ENCODE results near the gene UGGT2.
A peak's percentile ranks its signal among the peaks of the same experiment; 100 is the strongest.
"Not testable (repeated sequence)": the region's sequence is repeated elsewhere in the genome, so short reads cannot be mapped to it uniquely, and the experiment has no call there.

UGGT2 gene

DNA sequence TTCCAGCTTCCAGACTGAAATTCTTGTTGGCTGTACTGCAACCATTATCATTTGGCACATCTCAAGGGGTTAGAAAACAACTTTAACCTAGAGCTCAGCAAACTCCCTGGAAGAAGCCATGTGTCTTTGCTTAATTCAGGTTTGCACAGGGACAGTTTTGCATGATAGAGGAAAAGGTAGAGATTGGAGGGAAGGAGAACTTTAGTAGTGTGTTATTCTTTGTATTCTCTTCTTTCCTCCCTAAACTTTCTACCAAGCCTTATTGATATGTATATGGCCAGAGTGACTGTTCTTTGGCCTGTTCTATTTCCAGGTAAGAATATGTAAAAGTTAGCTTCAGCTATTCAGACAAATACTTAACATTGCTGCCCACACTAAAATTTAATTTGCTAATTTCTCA is 53.1 kb downstream of the UGGT2 start:
- intact Hi-C loops (cut with DNase I), result no loop called here
- no peak for DNase-seq

DNA sequence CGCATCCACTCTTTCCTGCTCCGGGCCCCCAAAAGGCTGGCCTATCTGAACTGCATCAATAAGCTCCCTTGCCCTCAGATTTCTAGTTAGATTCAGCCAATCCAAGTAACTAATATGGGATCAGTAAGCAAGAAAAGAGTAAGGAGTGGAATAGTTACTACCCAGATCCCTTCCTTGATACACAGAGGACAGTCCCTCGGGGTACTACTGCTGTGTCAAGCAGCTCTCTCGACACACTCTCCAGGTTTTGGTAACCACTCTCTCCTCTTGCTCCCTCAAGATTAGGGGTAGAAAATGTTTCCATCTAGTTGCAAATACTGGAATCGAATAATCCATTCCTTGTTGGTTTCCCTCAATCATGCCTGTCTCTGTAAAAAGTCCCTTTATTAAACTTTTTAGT is 65.4 kb downstream of the UGGT2 start:
- intact Hi-C loops (cut with DNase I), result no loop called here
- DNase-seq, result no peak

GRCh38 chr13:95982144-95982543 is 71.1 kb downstream of the UGGT2 start:
- peak in 11 of 42 donors; percentile 3 to 46 (median 12) for DNase-seq
- intact Hi-C loops (cut with DNase I), result no loop called here

- DNase-seq; intact Hi-C loops (cut with DNase I): not testable (repeated sequence)
Measured at GRCh38 chr13:95972651-95973050, 80.5 kb downstream of the UGGT2 start.

- intact Hi-C loops (cut with DNase I), result no loop called here
Measured at GRCh38 chr13:95970878-95971277, 82.3 kb downstream of the UGGT2 start.

GRCh38 chr13:95968906-95969305 is 84.3 kb downstream of the UGGT2 start:
- intact Hi-C loops (cut with DNase I), result no loop called here
- no peak for DNase-seq

More at GRCh38 chr13:95970878-95971277, 82.3 kb downstream of the UGGT2 start:
- no peak for DNase-seq

GRCh38 chr13:95957331-95957730 is 95.9 kb downstream of the UGGT2 start:
- DNase-seq, result no peak
- intact Hi-C loops (cut with DNase I), result no loop called here

DNA sequence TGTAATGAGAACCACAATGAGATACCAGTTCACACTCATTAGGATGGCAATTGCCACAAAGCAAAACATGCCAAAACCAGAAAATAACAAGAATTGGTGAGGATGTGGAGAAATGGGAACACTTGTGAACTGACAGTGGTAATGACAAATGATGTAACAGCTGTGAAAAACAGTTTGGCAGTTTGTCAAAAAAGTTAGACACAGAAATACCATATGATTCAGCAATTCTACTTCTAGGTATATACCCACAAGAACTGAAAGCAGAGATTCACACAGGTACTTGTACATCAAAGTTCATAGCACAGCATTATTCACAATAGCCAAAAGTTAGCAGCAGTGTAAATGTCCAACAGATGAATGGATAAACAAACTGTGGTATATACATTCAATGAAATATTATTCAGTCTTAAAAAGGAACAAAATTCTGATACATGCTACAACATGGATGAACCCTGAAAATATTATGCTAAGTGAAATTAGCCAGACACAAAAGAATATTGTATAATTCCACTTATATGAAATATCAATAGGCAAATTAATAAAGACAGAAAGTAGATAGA is 96.5 kb downstream of the UGGT2 start:
- intact Hi-C loops (cut with DNase I), result no loop called here

DNA sequence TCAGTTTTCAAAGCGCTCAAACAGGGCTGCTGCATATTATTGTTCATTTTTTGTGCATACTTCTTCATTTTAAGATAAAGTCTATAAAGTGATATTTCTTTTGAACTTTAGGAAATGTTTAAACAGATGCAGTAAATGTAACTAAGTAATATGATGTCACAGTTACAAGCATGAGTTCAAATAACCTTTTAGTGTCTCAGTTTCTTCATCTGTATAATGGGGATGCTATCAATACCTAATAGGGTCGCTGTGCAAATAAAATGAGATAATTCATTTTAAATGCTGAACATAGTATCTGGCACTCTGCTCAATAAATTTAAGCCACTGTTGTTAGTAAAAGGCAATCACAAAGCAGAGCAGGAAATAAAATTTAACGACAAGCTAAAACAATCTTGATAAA is 97.5 kb downstream of the UGGT2 start:
- no peak for DNase-seq
- intact Hi-C loops (cut with DNase I), result no loop called here

More for the DNA sequence above, 96.5 kb downstream of the UGGT2 start:
- DNase-seq, result no peak

DNA sequence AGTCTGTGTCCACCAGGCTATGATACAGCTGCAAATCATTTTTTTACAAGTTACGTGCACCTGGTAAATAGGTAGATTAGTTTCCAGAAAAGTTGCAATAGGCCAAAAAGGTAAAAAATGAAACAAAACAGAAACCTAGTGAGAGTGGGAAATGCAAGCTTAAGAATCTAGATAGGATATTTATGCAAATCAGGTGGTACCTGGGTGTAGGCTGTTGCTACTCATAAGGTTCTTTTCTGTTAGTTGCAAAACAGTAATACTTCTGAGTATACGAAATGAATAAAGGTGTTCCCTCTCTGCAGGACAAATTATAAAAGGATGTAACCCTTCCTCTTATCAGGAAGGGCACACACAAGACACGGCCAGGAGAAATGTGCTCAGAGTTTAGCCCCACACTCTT is 97.9 kb downstream of the UGGT2 start:
- intact Hi-C loops (cut with DNase I), result no loop called here

GRCh38 chr13:95954266-95954665 is 98.9 kb downstream of the UGGT2 start:
- no peak for DNase-seq
- intact Hi-C loops (cut with DNase I), result no loop called here

More for the DNA sequence above, 97.9 kb downstream of the UGGT2 start:
- DNase-seq, result no peak

DNA sequence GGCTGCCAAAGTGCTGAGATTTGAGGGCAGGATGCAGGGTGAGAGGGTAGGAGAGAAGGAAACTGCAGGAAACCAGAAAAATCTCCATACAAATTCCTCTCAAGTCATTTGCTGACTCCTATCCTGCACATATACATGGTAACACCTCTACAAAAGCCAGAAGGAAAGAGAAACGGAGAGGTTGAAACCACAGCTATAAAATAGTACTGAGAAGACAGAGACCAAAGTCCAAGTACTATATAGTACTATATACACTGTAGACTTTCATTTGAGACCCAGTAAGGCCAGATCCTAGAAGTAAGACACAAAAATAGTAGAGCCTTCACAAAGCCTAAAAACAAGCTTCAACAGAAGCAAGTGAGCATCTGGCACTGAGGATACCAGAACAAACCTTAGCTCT is 103.1 kb downstream of the UGGT2 start:
- no peak for DNase-seq

DNA sequence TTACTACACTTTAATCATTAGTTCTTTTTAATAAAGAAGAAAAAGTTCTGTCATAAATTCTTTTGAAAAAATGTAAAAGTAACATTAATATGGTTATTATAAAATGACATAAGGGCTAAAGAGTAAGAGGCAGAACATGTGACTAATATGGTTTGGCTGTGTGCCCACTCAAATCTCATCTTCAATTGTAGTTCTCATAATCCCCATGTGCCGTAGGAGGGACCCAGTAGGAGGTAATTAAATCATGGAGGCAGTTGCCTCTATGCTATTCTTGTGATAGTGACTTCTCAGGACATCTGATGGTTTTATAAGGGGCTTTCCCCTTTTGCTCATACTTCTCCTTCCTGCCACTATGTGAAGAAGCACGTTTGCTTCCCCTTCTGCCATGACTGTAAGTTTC is 104.5 kb downstream of the UGGT2 start:
- intact Hi-C loops (cut with DNase I), result no loop called here
- no peak for DNase-seq

More for the DNA sequence above, 103.1 kb downstream of the UGGT2 start:
- intact Hi-C loops (cut with DNase I), result no loop called here

DNA sequence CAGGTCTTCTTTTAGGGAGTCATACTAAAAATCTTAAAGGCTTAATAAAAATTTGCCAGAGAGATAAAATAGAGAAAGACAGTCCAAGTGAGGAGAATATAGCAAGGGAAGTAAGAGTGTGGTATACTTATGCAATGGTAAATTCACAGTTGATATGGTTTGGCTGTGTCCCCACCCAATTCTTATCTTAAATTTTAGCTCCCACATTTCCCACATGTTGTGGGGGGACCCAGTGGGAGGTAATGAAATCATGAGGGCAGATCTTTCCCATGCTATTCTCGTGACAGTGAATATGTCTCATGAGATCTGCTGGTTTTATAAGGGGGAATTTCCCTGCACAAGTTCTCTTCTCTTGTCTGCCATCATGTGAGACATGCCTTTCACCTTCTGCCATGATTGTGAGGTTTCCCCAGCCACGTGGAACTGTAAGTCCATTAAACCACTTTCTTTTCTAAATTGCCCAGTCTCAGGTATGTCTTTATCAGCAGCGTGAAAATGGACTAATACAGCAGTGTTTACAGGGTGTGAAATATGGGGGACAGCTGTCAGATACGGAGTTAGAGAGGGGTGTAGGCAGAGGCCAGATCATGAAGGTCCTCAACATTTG is 115.4 kb downstream of the UGGT2 start:
- intact Hi-C loops (cut with DNase I), result no loop called here

GRCh38 chr13:95931300-95932025 is 121.7 kb downstream of the UGGT2 start:
- no peak for DNase-seq
- intact Hi-C loops (cut with DNase I), result no loop called here

More for the DNA sequence above, 115.4 kb downstream of the UGGT2 start:
- DNase-seq, result no peak

- no peak for DNase-seq
- intact Hi-C loops (cut with DNase I), result no loop called here
Measured at GRCh38 chr13:95929430-95929829, 123.8 kb downstream of the UGGT2 start.

DNA sequence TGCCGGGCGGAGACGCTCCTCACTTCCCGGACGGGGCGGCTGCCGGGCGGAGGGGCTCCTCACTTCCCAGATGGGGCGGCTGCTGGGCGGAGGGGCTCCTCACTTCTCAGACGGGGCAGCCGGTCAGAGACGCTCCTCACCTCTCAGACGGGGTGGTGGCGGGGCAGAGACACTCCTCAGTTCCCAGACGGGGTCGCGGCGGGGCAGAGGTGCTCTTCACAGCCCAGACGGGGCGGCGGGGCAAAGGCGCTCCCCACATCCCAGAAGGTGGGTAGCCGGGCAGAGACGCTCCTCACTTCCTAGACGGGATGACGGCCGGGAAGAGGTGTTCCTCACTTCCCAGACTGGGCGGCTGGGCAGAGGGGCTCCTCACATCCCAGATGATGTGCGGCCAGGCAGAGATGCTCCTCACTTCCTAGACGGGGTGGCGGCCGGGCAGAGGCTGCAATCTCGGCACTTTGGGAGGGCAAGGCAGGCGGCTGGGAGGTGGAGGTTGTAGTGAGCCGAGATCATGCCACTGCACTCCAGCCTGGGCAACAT is 124.8 kb downstream of the UGGT2 start:
- intact Hi-C loops (cut with DNase I); DNase-seq: not testable (repeated sequence)

- DNase-seq, result no peak
- intact Hi-C loops (cut with DNase I), result no loop called here
Measured at GRCh38 chr13:95926231-95926630, 127.0 kb downstream of the UGGT2 start.

DNA sequence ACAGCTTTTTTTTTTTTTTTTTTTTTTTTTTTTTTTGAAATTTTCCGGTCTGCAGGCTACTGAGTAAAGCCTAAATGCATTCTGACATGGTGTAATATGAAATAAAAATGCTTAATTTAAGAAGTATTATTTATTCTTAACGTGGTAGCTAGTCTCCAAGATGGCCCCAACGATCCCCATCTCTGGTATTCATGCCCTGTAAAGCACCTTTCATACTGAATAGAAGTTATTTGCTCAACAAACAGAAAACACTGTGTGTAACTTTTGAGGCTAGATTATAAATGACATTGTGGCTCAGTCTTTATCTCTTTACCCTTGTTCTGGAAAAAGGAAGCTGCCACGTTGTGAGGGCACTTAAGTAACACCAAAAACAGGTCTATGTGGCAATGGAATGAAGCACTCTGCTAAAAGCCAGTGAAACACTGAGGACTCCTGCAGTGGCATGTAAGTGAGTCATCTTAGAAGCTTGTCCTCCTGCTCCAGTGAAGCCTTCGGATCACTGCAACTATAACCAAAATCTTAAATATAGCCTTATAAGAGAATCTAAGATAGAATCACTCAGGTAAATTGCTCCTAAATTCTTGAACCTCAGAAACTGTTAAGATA is 128.7 kb downstream of the UGGT2 start:
- intact Hi-C loops (cut with DNase I), result no loop called here

DNA sequence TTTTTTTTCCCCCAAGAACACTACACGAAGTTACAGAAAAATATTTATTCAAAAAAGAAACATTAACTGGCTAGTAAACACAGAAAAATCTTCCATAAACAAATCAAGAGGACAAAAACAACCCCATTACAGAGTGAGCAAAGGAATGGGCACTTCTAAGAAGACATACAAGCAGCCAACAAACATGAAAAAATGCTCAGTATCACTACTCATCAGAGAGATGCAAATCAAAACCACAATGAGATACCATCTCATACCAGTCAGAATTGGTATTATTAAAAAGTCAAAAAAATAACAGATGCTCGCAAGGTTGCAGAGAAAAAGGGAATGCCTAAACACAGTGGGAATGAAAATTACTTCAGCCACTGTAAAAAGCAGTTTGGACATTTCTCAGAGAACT is 131.7 kb downstream of the UGGT2 start:
- no peak for DNase-seq
- intact Hi-C loops (cut with DNase I), result no loop called here

More for the DNA sequence above, 128.7 kb downstream of the UGGT2 start:
- no peak for DNase-seq

Measured in head of caudate nucleus (tissue), 42 donors.